Neuronal stem cell (in vitro differentiated cells): ENCODE data around the gene FGFR1OP2.

Source experiments
- DNase-seq: peaks from one replicate; pipeline ENCODE4 v3.0.0-alpha.2; 2013; ENCODE audit warnings: low spot score
- H2AFZ ChIP-seq: one replicate; pipeline ENCODE4 v1.6.1; 2013; ENCODE audit warnings: mild to moderate bottlenecking, low read length, inconsistent platforms
- H2AK5ac ChIP-seq: 2 replicates; pipeline ENCODE4 v1.6.1; 2013; ENCODE audit warnings: low read depth, mild to moderate bottlenecking, inconsistent platforms, low read length, moderate library complexity, mixed read lengths
- H2BK120ac ChIP-seq: 2 replicates; pipeline ENCODE4 v1.6.1; 2013; ENCODE audit warnings: low read depth, mild to moderate bottlenecking, inconsistent platforms, low read length, moderate library complexity, mixed read lengths
- H2BK12ac ChIP-seq: one replicate; pipeline ENCODE4 v1.6.1; 2013; ENCODE audit warnings: low read length, inconsistent platforms
- H2BK15ac ChIP-seq: 2 replicates; pipeline ENCODE4 v1.6.1; 2013; ENCODE audit warnings: mild to moderate bottlenecking, low read length, inconsistent platforms, mixed read lengths
- H2BK5ac ChIP-seq: one replicate; pipeline ENCODE4 v1.6.1; 2013; ENCODE audit warnings: inconsistent platforms, mild to moderate bottlenecking, low read length, moderate library complexity
- H3K14ac ChIP-seq: one replicate; pipeline ENCODE4 v1.6.1; 2013; ENCODE audit warnings: low read length, inconsistent platforms
- H3K18ac ChIP-seq: 2 replicates; pipeline ENCODE4 v1.6.1; 2013; ENCODE audit warnings: low read length, inconsistent platforms
- H3K23ac ChIP-seq: 2 replicates; pipeline ENCODE4 v1.6.1; 2013; ENCODE audit warnings: low read depth, mild to moderate bottlenecking, mixed read lengths, low read length, inconsistent platforms; ENCODE audit not compliant: poor library complexity
- H3K27ac ChIP-seq: replicated peaks from 3 replicates; pipeline ENCODE4 v1.5.1; 2013; ENCODE audit warnings: low read length, inconsistent platforms
- H3K27me3 ChIP-seq, 3 experiments: 2 replicates each; pipeline ENCODE4 v1.6.1; 2013; ENCODE audit warnings: low read length in 3 of 3, mild to moderate bottlenecking in 2 of 3, inconsistent platforms in 1 of 3, low read depth in 1 of 3, mixed read lengths in 1 of 3, moderate library complexity in 1 of 3; ENCODE audit not compliant: control insufficient read depth in 3 of 3, insufficient read depth in 3 of 3
- H3K36me3 ChIP-seq, 2 donors: replicated peaks in 1 of 2; 2 replicates each; pipeline ENCODE4 v1.6.1; 2013; ENCODE audit warnings: low read length in 2 of 2; ENCODE audit not compliant: control insufficient read depth in 2 of 2, insufficient read depth in 2 of 2
- H3K4ac ChIP-seq: 2 replicates; pipeline ENCODE4 v1.6.1; 2013; ENCODE audit warnings: inconsistent platforms, mild to moderate bottlenecking, low read length, moderate library complexity
- H3K4me1 ChIP-seq, 2 donors: 1 replicate in 1 of 2; 2 replicates in 1 of 2; pipeline ENCODE4 v1.6.1; 2013; ENCODE audit warnings: low read length in 2 of 2, low read depth in 1 of 2; ENCODE audit not compliant: control insufficient read depth in 2 of 2, insufficient read depth in 1 of 2
- H3K4me2 ChIP-seq: one replicate; pipeline ENCODE4 v1.6.1; 2013; ENCODE audit warnings: mild to moderate bottlenecking, low read length, inconsistent platforms; ENCODE audit not compliant: insufficient read depth, poor library complexity, severe bottlenecking
- H3K4me3 ChIP-seq, 2 donors: 2 replicates each; pipeline ENCODE4 v1.5.1; 2013; ENCODE audit warnings: low read length in 2 of 2, mild to moderate bottlenecking in 2 of 2, inconsistent platforms in 1 of 2, moderate library complexity in 1 of 2
- H3K79me1 ChIP-seq: one replicate; pipeline ENCODE4 v1.6.1; 2013; ENCODE audit warnings: low read depth, mild to moderate bottlenecking, inconsistent platforms, low read length, moderate library complexity
- H3K9ac ChIP-seq: one replicate; pipeline ENCODE4 v1.6.1; 2013; ENCODE audit warnings: mild to moderate bottlenecking, low read depth, low read length, inconsistent platforms; ENCODE audit not compliant: poor library complexity
- H3K9me3 ChIP-seq, 2 donors: replicated peaks in 1 of 2; 2 replicates each; pipeline versions ENCODE3 to v1.6.1; 2013; ENCODE audit warnings: low read length in 2 of 2, mild to moderate bottlenecking in 2 of 2, inconsistent platforms in 1 of 2, low read depth in 1 of 2, mixed read lengths in 1 of 2, moderate library complexity in 1 of 2; ENCODE audit not compliant: control insufficient read depth in 2 of 2, insufficient read depth in 1 of 2
- H4K8ac ChIP-seq: one replicate; pipeline ENCODE4 v1.6.1; 2013; ENCODE audit warnings: low read depth, mild to moderate bottlenecking, inconsistent platforms, low read length, moderate library complexity
- H4K91ac ChIP-seq: one replicate; pipeline ENCODE4 v1.6.1; 2013; ENCODE audit warnings: low read length, low read depth, mild to moderate bottlenecking, inconsistent platforms; ENCODE audit not compliant: poor library complexity
- WGBS, 2 donors: extraction: QIAGEN DNeasy Blood & Tissue Kit; methylation state at CpG; one replicate each; pipeline ENCODE4 v1.1.7; 2013; ENCODE audit warnings: missing lambda C conversion rate in 2 of 2, mixed read lengths in 1 of 2; ENCODE audit not compliant: insufficient read length in 2 of 2, insufficient replicate concordance in 1 of 2; ENCODE audit errors: extremely low coverage in 2 of 2; 5-methylcytosine and 5-hydroxymethylcytosine counted together

FGFR1OP2 gene

DNA sequence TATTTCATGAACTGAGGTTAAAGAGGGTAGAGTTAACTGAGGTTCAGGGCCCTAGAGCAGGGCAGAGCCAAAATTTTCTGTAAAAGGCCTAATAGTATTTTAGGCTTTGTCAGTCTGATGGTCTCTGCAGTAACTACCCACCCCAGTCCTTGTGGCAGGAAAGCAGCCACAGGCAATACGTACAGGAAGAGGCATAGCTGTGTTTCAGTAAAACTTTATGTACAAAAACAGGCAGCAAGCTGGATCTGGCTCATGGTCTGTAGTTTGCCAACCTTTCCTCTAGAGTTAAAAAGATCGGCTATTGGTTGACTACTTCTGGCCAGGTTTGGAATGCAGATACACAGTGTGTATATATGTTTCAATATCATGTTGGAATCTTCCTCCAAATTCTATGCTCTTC lies 58.7 kb downstream of the FGFR1OP2 start:
- H4K8ac ChIP-seq, result no peak overlapping the region
- no peak overlapping the region for H3K18ac ChIP-seq
- H3K27ac ChIP-seq, result no peak overlapping the region
- H2BK5ac ChIP-seq, result no peak overlapping the region
- H3K4me3 ChIP-seq, result no peak overlapping the region
- WGBS, 2 donors, result no CpG with 5 or more reads among the region's 2 CpGs
- H3K4me1 ChIP-seq, result no peaks in the 10 kb centered on the region
- no peak overlapping the region for H3K23ac ChIP-seq
- no peak overlapping the region for H2AFZ ChIP-seq
- no peak overlapping the region for H2BK12ac ChIP-seq
- no peak overlapping the region for H3K14ac ChIP-seq
- no peak for DNase-seq
- no peaks in the 10 kb centered on the region for H3K79me1 ChIP-seq
- no peak overlapping the region for H2BK15ac ChIP-seq
- H2BK120ac ChIP-seq, result no peak overlapping the region
- H3K4ac ChIP-seq, result no peak overlapping the region
- no peaks in the 10 kb centered on the region for H3K9me3 ChIP-seq
- no peak overlapping the region for H2AK5ac ChIP-seq
- H3K36me3 ChIP-seq, result peaks cover 3 to 85% of the 10 kb centered on the region in 2 donors
- no peak overlapping the region for H3K4me2 ChIP-seq
- H4K91ac ChIP-seq, result no peak overlapping the region
- H3K27me3 ChIP-seq, result no peaks in the 10 kb centered on the region
- H3K9ac ChIP-seq, result no peak overlapping the region

DNA sequence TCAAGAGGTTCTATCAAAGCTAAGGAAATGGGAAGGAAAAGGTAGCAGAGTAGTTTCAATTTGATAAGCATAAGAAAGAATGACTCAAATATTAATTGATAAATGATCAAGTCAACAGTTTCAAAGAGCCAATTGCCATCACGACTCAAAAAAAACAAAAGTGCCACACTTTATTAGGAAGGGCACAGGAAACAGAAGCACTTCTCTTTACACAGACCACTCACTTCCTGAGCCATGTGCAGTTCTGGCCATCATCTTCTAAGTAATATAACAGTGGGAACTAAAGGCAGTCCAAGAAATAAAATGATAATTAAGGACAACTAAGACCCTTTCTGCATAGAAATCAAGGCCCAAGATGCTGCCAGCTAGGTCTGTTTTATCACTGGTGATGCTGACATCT lies 62.7 kb downstream of the FGFR1OP2 start:
- Histone ChIP-seq H3K36me3 (peaks cover 1 to 54% of the 10 kb centered on the region in 2 donors), H2BK15ac (no peak overlapping the region), H3K23ac (no peak overlapping the region), H3K27ac (no peak overlapping the region), H3K4me2 (no peak overlapping the region), H3K27me3 (no peaks in the 10 kb centered on the region), H3K14ac (no peak overlapping the region), H2BK120ac (no peak overlapping the region), H3K4ac (no peak overlapping the region), H4K91ac (no peak overlapping the region), H2BK12ac (no peak overlapping the region), H3K79me1 (no peaks in the 10 kb centered on the region), H2AK5ac (no peak overlapping the region), H4K8ac (no peak overlapping the region), H3K4me3 (no peak overlapping the region), H2BK5ac (no peak overlapping the region), H3K9ac (no peak overlapping the region), H3K9me3 (no peaks in the 10 kb centered on the region), H3K18ac (no peak overlapping the region), H3K4me1 (peaks cover 0 to 4% of the 10 kb centered on the region in 2 donors), H2AFZ (no peak overlapping the region)
- WGBS, 2 donors, result no CpG with 5 or more reads among the region's 1 CpG
- DNase-seq, result no peak

DNA sequence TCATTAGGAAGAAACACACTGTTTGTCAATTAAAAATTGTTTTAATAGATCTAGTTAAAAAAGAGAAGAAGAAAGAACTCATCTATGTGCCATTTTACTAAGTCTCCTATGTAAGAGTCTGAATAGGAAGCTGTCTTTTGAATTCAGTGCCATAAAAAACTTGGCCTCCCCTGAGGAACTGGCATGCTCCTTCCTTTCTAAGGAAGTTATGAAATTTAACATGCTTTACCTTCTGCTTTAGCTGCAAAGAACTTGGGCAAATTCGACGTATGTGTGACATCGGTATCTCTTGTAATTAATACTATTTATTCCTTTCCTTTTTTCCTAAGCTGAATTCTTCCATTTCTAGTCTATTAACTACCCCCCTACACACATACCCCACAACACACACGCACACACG lies 63.4 kb downstream of the FGFR1OP2 start:
- no peak overlapping the region for H3K18ac ChIP-seq
- H4K8ac ChIP-seq, result no peak overlapping the region
- H2BK15ac ChIP-seq, result no peak overlapping the region
- no peak for DNase-seq
- no peak overlapping the region for H3K4me2 ChIP-seq
- no peak overlapping the region for H3K23ac ChIP-seq
- no peak overlapping the region for H3K14ac ChIP-seq
- H3K4ac ChIP-seq, result no peak overlapping the region
- H3K27ac ChIP-seq, result no peak overlapping the region
- 100% methylated on average over 2 of the region's 5 CpGs; no CpG with 5 or more reads in 1 of the 2 donors for WGBS, 2 donors
- no peak overlapping the region for H3K4me3 ChIP-seq
- no peak overlapping the region for H3K9ac ChIP-seq
- no peaks in the 10 kb centered on the region for H3K27me3 ChIP-seq
- no peak overlapping the region for H2BK5ac ChIP-seq
- no peak overlapping the region for H2AFZ ChIP-seq
- no peaks in the 10 kb centered on the region for H3K9me3 ChIP-seq
- no peak overlapping the region for H2AK5ac ChIP-seq
- H4K91ac ChIP-seq, result no peak overlapping the region
- peaks cover 0 to 4% of the 10 kb centered on the region in 2 donors for H3K4me1 ChIP-seq
- H3K36me3 ChIP-seq, result peaks cover 1 to 47% of the 10 kb centered on the region in 2 donors
- no peaks in the 10 kb centered on the region for H3K79me1 ChIP-seq
- no peak overlapping the region for H2BK120ac ChIP-seq
- H2BK12ac ChIP-seq, result no peak overlapping the region

DNA sequence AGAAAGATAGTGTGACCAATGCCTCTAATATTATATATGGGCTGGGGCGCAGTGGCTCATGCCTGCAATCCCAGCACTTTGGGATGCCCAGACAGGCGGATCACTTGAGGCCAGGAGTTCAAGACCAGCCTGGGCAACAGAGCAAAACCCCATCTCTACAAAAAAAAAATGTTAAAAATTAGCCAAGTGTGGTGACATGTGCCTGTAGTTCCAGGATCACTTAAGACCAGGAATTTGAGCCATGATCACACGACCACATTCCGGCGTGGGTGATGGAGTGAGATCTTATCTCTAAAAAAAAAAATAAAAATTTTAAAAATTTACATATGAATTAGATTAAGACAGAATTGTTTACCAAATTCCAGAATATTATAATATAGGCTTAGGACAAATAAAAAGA lies 63.9 kb downstream of the FGFR1OP2 start:
- Histone ChIP-seq H3K18ac (no peak overlapping the region), H3K4me1 (peaks cover 0 to 4% of the 10 kb centered on the region in 2 donors), H3K14ac (no peak overlapping the region), H4K91ac (no peak overlapping the region), H3K4ac (no peak overlapping the region), H2BK120ac (no peak overlapping the region), H3K27ac (no peak overlapping the region), H3K23ac (no peak overlapping the region), H2BK12ac (no peak overlapping the region), H3K27me3 (no peaks in the 10 kb centered on the region), H3K4me3 (no peak overlapping the region), H4K8ac (no peak overlapping the region), H3K9ac (no peak overlapping the region), H3K4me2 (no peak overlapping the region), H2BK15ac (no peak overlapping the region), H3K9me3 (no peaks in the 10 kb centered on the region), H3K79me1 (no peaks in the 10 kb centered on the region), H2AFZ (no peak overlapping the region), H2AK5ac (no peak overlapping the region), H2BK5ac (no peak overlapping the region), H3K36me3 (peaks cover 1 to 42% of the 10 kb centered on the region in 2 donors)
- no peak for DNase-seq
- no CpG with 5 or more reads among the region's 5 CpGs for WGBS, 2 donors
